ENCODE measurements around the gene ERVV-1.
"Not testable (repeated sequence)": the region's sequence is repeated elsewhere in the genome, so short reads cannot be mapped to it uniquely, and the experiment has no call there.

The ERVV-1 gene

GRCh38 chr19:53028306-53028705, 14.6 kb downstream of the ERVV-1 start:
- not testable (repeated sequence) for DNase-seq (ENCODE audit: low spot score)

DNA sequence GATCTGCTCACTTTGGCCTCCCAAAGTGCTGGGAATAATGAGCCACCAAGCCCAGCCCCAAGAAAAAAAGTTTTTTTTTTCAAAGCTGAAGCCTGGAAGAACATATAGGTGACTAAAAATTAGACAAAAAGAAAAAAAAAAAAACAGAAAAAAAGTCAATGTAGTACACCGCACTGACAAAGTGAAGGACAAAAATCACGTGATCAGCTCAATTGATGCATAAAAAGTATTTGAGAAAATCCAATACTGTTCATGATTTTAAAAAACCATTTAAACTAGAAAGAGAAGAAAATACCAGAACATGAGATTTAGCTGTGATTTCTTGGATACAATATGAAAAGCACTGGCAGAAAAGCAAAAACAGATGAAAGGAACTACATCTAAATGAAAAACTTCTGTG, 20.3 kb downstream of the ERVV-1 start:
- no peak for DNase-seq (ENCODE audit: low spot score)

DNA sequence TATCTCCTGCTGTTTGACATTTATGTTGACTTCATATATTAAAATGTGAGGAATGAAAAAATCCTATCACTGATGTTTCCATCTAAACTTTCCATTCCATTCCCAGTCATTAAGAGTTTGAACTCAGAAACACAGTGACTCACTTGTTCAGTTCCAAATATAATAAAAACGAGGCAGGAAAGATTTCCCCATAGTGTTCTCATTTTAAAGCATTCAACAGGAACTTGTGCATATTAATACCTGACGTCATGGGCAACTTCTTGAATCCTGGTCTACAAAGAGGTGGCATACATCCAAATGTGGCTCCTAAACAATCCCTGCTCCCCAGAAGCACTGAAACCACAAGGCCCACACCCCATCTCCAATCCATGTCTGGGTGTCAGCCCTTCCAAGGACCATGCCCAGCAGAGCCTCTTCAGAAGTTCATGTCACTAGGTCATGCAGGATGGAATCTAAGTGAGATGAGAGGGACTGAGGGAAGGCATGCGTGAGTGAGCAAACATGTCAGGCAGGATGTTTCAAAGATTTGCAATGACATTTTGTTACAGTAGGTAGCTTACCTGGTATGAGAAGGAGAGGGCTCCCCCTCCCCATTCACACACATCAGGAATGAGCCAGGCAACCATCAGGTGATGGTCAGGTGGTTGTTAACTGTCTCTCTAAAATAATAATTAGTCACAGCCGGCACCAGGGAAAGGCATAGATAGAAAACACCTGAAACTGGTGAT, 21.4 kb downstream of the ERVV-1 start:
- no peak for DNase-seq (ENCODE audit: low spot score)

- DNase-seq (ENCODE audit: low spot score) = no peak
Measured at GRCh38 chr19:53037101-53038097, 23.7 kb downstream of the ERVV-1 start.

DNA sequence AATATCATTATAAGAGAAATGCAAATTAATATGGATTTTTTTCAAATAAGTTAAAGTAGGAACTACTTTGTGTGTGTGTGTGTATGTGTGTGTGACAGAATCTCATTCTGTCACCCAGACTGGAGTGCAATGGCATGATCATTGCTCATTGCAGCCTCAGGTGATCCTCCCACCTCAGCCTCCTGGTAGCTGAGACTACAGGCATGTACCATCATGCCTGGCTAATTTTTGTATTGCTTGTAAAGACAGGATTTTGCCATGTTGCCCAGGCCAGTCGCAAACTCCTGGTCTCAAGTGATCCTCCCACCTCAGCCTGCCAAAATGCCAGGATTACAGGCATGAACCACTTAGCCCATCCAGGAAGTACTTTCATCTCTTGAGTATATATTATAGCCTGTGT, 27.6 kb downstream of the ERVV-1 start:
- no peak for DNase-seq (ENCODE audit: low spot score)

GRCh38 chr19:53045536-53045935, 31.8 kb downstream of the ERVV-1 start:
- no peak for DNase-seq (ENCODE audit: low spot score)

DNA sequence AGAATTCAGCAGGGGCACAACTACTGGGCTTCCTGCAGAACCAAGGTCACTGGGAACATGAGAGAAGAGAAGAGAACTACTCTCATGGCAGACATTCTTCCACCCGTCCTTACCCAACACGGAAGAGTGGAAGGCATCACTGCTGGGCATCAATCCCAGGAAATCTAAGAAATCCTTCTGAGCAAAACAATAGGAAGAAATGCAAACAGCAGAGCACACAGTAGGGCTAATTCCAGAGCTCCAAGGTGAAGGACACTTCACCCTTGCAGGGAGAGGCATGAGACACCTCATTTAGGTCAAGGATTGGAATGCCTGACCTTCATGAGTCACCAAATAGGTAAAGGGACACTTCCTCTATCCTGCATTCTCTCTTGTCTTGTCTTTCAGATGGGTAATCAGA, 33.7 kb downstream of the ERVV-1 start:
- no peak for DNase-seq (ENCODE audit: low spot score)

DNA sequence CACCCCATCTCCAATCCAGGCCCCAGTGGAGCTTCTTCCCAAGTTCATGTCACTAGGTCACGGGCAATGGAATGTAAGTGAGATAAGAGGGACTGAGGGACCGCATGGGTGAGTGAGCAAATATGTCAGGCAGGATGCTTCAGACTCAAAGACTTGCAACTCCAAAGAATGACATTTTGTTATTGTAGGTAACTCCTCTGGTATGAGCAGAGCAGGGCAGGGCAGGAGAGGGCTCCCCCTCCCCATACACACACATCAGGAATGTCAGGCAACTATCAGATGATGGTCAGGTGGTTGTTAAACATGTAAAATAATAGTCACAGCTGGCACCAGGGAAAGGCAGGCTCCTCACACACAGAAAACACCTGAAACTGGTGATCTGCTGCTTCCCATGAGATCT, 41.4 kb downstream of the ERVV-1 start:
- peak; percentile 7 for DNase-seq (ENCODE audit: low spot score)

DNA sequence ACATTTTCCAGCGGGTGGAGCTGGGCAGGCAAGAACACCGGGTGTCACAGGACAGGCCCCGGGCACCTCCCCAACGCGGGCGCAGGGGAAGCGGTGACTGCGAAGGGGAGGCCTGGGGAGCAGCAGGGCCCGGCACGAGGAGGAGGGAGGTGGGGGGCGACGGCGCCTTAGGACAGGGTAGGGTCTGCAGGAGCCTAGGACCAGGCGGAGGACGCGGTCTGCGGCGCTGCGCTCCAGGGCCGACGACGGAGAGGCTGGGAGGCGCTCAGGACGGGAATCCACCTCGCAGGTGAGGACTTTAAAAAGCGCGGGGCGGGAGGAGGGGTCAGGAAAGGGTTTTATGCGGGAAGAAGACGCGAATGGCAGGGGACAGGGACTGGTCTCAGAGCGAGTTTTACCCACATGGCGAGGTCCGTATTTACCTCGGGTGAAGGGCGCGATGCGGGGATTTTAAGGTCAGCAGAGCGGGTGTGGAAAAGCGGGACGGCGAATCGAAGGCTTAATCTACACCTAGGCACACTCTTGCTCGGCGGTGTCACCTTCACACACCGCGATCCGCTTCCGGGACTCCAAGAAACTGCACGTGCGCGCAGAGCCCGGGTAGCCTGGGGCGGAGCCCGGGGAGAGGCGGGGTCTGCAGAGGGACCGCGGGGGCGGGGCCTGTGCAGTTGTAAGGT, 44.3 kb downstream of the ERVV-1 start:
- no peak for DNase-seq (ENCODE audit: low spot score)

Data from RKO (cell line).